SU-DHL-6 (cell line): Measurements from ENCODE around the gene PAWR.

ENCODE experiments used
- H2AFZ ChIP-seq: fragments of 200-600 bp; sonication (generic); 2 replicates; pipeline ENCODE4 v1.6.1; 2014; ENCODE audit warnings: low read depth, mild to moderate bottlenecking, moderate library complexity, mixed read lengths, antibody characterized with exemption, low read length; ENCODE audit not compliant: severe bottlenecking
- H3F3A ChIP-seq: fragments of 200-600 bp; shearing (Covaris generic); 2 replicates; pipeline ENCODE4 v1.6.0; 2016; ENCODE audit warnings: antibody characterized with exemption, mild to moderate bottlenecking; ENCODE audit not compliant: insufficient read depth
- H3K27ac ChIP-seq: fragments of 200-600 bp; sonication (generic); 2 replicates; pipeline ENCODE4 v1.5.1; 2016; ENCODE audit warnings: low read depth, mild to moderate bottlenecking, low read length, moderate library complexity, mixed read lengths
- H3K27me3 ChIP-seq: fragments of 200-600 bp; sonication (generic), shearing (Covaris generic); 2 replicates; pipeline ENCODE4 v1.6.0; 2014; ENCODE audit warnings: mild to moderate bottlenecking, low read length
- H3K36me3 ChIP-seq: fragments of 200-600 bp; sonication (generic); 2 replicates; pipeline ENCODE4 v1.6.1; 2014; ENCODE audit warnings: mild to moderate bottlenecking, low read length, mixed read lengths
- H3K4me2 ChIP-seq: fragments of 300-600, 200-600 bp; shearing (Covaris generic), sonication (generic); 2 replicates; pipeline ENCODE4 v1.6.0; 2014; ENCODE audit warnings: low read length, low read depth, mild to moderate bottlenecking; ENCODE audit not compliant: poor library complexity, severe bottlenecking
- H3K4me3 ChIP-seq: fragments of 200-600 bp; sonication (generic); 2 replicates; pipeline ENCODE4 v1.5.1; 2014; ENCODE audit warnings: antibody characterized with exemption, low read length, mild to moderate bottlenecking, mixed read lengths; ENCODE audit not compliant: insufficient read depth, poor library complexity, severe bottlenecking
- H3K79me2 ChIP-seq: fragments of 200-600 bp; sonication (generic); 2 replicates; pipeline ENCODE4 v1.6.1; 2014; ENCODE audit warnings: mild to moderate bottlenecking, low read length, moderate library complexity; ENCODE audit not compliant: insufficient read depth
- H3K9ac ChIP-seq: fragments of 200-600 bp; sonication (generic); 2 replicates; pipeline ENCODE4 v1.7.0; 2014; ENCODE audit warnings: mild to moderate bottlenecking, low read length
- H3K9me2 ChIP-seq: fragments of 200-600 bp; sonication (generic); replicated peaks from 2 replicates; pipeline ENCODE4 v1.6.1; 2014; ENCODE audit warnings: low read length; ENCODE audit not compliant: insufficient read depth
- H3K9me3 ChIP-seq: fragments of 200-600 bp; sonication (generic); 2 replicates; pipeline ENCODE4 v1.6.1; 2014; ENCODE audit warnings: low read length, mixed read lengths; ENCODE audit not compliant: insufficient read depth
- H4K20me1 ChIP-seq: fragments of 200-600 bp; sonication (generic); 2 replicates; pipeline ENCODE4 v1.6.1; 2014; ENCODE audit warnings: low read depth, mild to moderate bottlenecking, antibody characterized with exemption, low read length, moderate library complexity, mixed read lengths
- CTCF ChIP-seq: fragments of 200-600 bp; sonication (generic); IDR thresholded peaks from one replicate; pipeline ENCODE4 v1.5.1; 2017; ENCODE audit warnings: antibody characterized with exemption, mild to moderate bottlenecking, low read length, moderate library complexity; ENCODE audit not compliant: insufficient read depth, poor library complexity, severe bottlenecking
- EZH2phosphoT487 ChIP-seq: fragments of 200-600 bp; sonication (generic), shearing (Covaris generic); conservative IDR thresholded peaks from 2 replicates; pipeline ENCODE4 v1.6.1; 2018; ENCODE audit warnings: mild to moderate bottlenecking, antibody characterized with exemption, low read length, moderate library complexity, mixed read lengths

The PAWR gene

GRCh38 chr12:79689061-79689476 lies 1.7 kb downstream of the PAWR start:
- Histone ChIP-seq H3K4me3 (peak overlapping the region; percentile 87), H3K27me3 (no peaks in the 10 kb centered on the region), H3K9ac (peak overlapping the region; percentile 87), H2AFZ (peak overlapping the region; percentile 82), H3K79me2 (peaks cover 58% of the 10 kb centered on the region), H3K9me3 (no peaks in the 10 kb centered on the region), H3K36me3 (0 out of 2 replicates have a peak, but pooled peaks cover 4% of the 10 kb centered on the region), H3K9me2 (no peaks in the 10 kb centered on the region), H4K20me1 (peaks cover 32% of the 10 kb centered on the region), H3F3A (peaks cover 10% of the 10 kb centered on the region; the same call in 1 of the 2 replicates), H3K4me2 (peak overlapping the region; percentile 76), H3K27ac (peak overlapping the region; percentile 63)
- TF ChIP-seq EZH2phosphoT487 (no peak), CTCF (no peak)

GRCh38 chr12:79688376-79689060 lies 2.2 kb downstream of the PAWR start:
- Histone ChIP-seq H3K9ac (peak overlapping the region; percentile 87), H2AFZ (peak overlapping the region; percentile 82), H3K79me2 (peaks cover 63% of the 10 kb centered on the region)

GRCh38 chr12:79687711-79688260 lies 3.0 kb downstream of the PAWR start:
- Histone ChIP-seq H3K79me2 (peaks cover 71% of the 10 kb centered on the region), H2AFZ (no peak overlapping the region), H3K4me2 (peak overlapping the region; percentile 76), H4K20me1 (peaks cover 41% of the 10 kb centered on the region), H3K27ac (peak overlapping the region; percentile 63; the same call in 1 of the 2 replicates), H3K9ac (peak overlapping the region; percentile 87), H3K9me2 (no peaks in the 10 kb centered on the region), H3F3A (peaks cover 10% of the 10 kb centered on the region; the same call in 1 of the 2 replicates), H3K27me3 (no peaks in the 10 kb centered on the region), H3K9me3 (no peaks in the 10 kb centered on the region), H3K36me3 (0 out of 2 replicates have a peak, but pooled peaks cover 4% of the 10 kb centered on the region), H3K4me3 (peak overlapping the region; percentile 87)
- no peak for TF ChIP-seq EZH2phosphoT487
- no peak for TF ChIP-seq CTCF

More at GRCh38 chr12:79688376-79689060, 2.2 kb downstream of the PAWR start:
- H3K9me3 ChIP-seq, result no peaks in the 10 kb centered on the region
- peaks cover 33% of the 10 kb centered on the region for H4K20me1 ChIP-seq
- H3K27ac ChIP-seq, result peak overlapping the region; percentile 63
- H3F3A ChIP-seq, result peaks cover 10% of the 10 kb centered on the region; the same call in 1 of the 2 replicates
- 0 out of 2 replicates have a peak, but pooled peaks cover 4% of the 10 kb centered on the region for H3K36me3 ChIP-seq
- TF ChIP-seq CTCF, result no peak
- no peak for TF ChIP-seq EZH2phosphoT487
- no peaks in the 10 kb centered on the region for H3K27me3 ChIP-seq
- H3K4me3 ChIP-seq, result peak overlapping the region; percentile 87
- peak overlapping the region; percentile 76 for H3K4me2 ChIP-seq
- H3K9me2 ChIP-seq, result no peaks in the 10 kb centered on the region
